Measurements from ENCODE around the gene PCBP4.

- TF ChIP-seq GLIS3 (CRISPR knock-in tag; IDR thresholded peaks at IDR 0.05) (no peak), PPARA (CRISPR knock-in tag; IDR thresholded peaks at IDR 0.05; ENCODE audit: borderline replicate concordance) (no peak), ISL1 (CRISPR knock-in tag; IDR thresholded peaks at IDR 0.05) (no peak), ZNF70 (CRISPR knock-in tag; IDR thresholded peaks at IDR 0.05) (no peak), CSDC2 (CRISPR knock-in tag; IDR thresholded peaks at IDR 0.05) (no peak), PATZ1 (CRISPR knock-in tag; IDR thresholded peaks at IDR 0.05; ENCODE audit: borderline replicate concordance) (no peak), ESRRG (CRISPR knock-in tag; IDR thresholded peaks at IDR 0.05) (no peak), POU6F1 (CRISPR knock-in tag; IDR thresholded peaks at IDR 0.05; ENCODE audit: borderline replicate concordance, low read depth) (no peak), TCF4 (CRISPR knock-in tag; IDR thresholded peaks at IDR 0.05; ENCODE audit: borderline replicate concordance) (no peak), CREB5 (CRISPR knock-in tag; IDR thresholded peaks at IDR 0.05; ENCODE audit: low read depth) (no peak)
Measured at GRCh38 chr3:52014613-52015012, 47.4 kb upstream of the PCBP4 start.

All from SK-N-SH treated with all-trans-retinoic acid at 6 μM for 48 hours (cell line).